Hepatocyte (in vitro differentiated cells): Measurements from ENCODE around the gene ADGRL3. TPM values are rescaled to one million over a fixed set of nuclear protein-coding genes. Genes with fewer than 3 reads are reported as not detected.

Experiments
- DNase-seq: peaks from one replicate; pipeline ENCODE4 v3.0.0-alpha.2; 2016; ENCODE audit warnings: low spot score
- H2AFZ ChIP-seq: fragments of 200-600 bp; sonication (generic); 2 replicates; pipeline ENCODE4 v1.6.0; 2016; ENCODE audit warnings: antibody characterized with exemption, mild to moderate bottlenecking
- H3K27ac ChIP-seq: fragments of 200-600 bp; sonication (generic); 2 replicates; pipeline ENCODE4 v1.5.1; 2016; ENCODE audit warnings: mild to moderate bottlenecking
- H3K27me3 ChIP-seq: fragments of 200-600 bp; sonication (generic); 2 replicates; pipeline ENCODE4 v1.6.1; 2016
- H3K36me3 ChIP-seq: fragments of 200-600 bp; sonication (generic); replicated peaks from 2 replicates; pipeline ENCODE4 v1.5.1; 2016; ENCODE audit warnings: low read depth; ENCODE audit not compliant: insufficient read depth
- H3K4me1 ChIP-seq: fragments of 200-600 bp; sonication (generic); 2 replicates; pipeline ENCODE4 v1.5.1; 2016; ENCODE audit warnings: mild to moderate bottlenecking, moderate library complexity; ENCODE audit not compliant: insufficient read depth
- H3K4me2 ChIP-seq: fragments of 200-600 bp; sonication (generic); 2 replicates; pipeline ENCODE4 v1.6.0; 2016
- H3K4me3 ChIP-seq: fragments of 200-600 bp; sonication (generic); 2 replicates; pipeline ENCODE4 v1.5.1; 2016; ENCODE audit warnings: mild to moderate bottlenecking
- H3K79me2 ChIP-seq: fragments of 200-600 bp; sonication (generic); 2 replicates; pipeline ENCODE4 v1.6.0; 2017; ENCODE audit warnings: mild to moderate bottlenecking
- H3K9me2 ChIP-seq: fragments of 200-600 bp; sonication (generic); replicated peaks from 2 replicates; pipeline ENCODE4 v1.6.0; 2017; ENCODE audit warnings: mild to moderate bottlenecking; ENCODE audit not compliant: insufficient read depth
- H3K9me3 ChIP-seq: fragments of 200-600 bp; sonication (generic); 2 replicates; pipeline ENCODE4 v1.5.1; 2016; ENCODE audit warnings: low read depth, mild to moderate bottlenecking
- H4K20me1 ChIP-seq: fragments of 200-600 bp; sonication (generic); 2 replicates; pipeline ENCODE4 v1.6.0; 2016; ENCODE audit warnings: mild to moderate bottlenecking; ENCODE audit not compliant: insufficient read depth, poor library complexity, severe bottlenecking
- CTCF ChIP-seq: fragments of 200-600 bp; sonication (generic); IDR thresholded peaks from 2 replicates; pipeline ENCODE4 v1.5.1; 2016; ENCODE audit warnings: antibody characterized with exemption, mild to moderate bottlenecking; ENCODE audit not compliant: poor library complexity
- EZH2 ChIP-seq: fragments of 200-600 bp; sonication (generic); IDR thresholded peaks from 2 replicates; pipeline ENCODE4 v1.6.1; 2016; ENCODE audit warnings: antibody characterized with exemption, mild to moderate bottlenecking, borderline replicate concordance
- EZH2phosphoT487 ChIP-seq: fragments of 200-600 bp; sonication (generic); IDR thresholded peaks from one replicate; pipeline ENCODE4 v1.6.1; 2018; ENCODE audit warnings: antibody characterized with exemption, mild to moderate bottlenecking, low read depth, moderate library complexity; ENCODE audit not compliant: unreplicated experiment, severe bottlenecking
- WGBS: methylation state at CpG from one replicate; pipeline ENCODE4 v1.1.6; 2016; ENCODE audit warnings: low lambda C conversion rate; ENCODE audit errors: missing lambda C conversion rate; 5-methylcytosine and 5-hydroxymethylcytosine counted together
- polyA plus RNA-seq: library from polyadenylated mRNA; unstranded; fragments of >200 nt; fragmentation: Nextera tagmentation; extraction: Ambion mirVana; gene quantifications from 2 replicates; pipeline ENCODE4 v1.2.1, GENCODE V29; 2016
- total RNA-seq: library from RNA; depleted of rRNA; stranded (reverse); fragments of >200 nt; gene quantifications from 2 replicates; pipeline ENCODE4 v1.2.3, GENCODE V29; 2014

Gene ADGRL3
- total and polyA plus RNA-seq, 2 experiments from 2014 or later: 4.4 to 21.2 TPM

- Histone ChIP-seq H2AFZ (no peak overlapping the region), H3K4me3 (no peak overlapping the region), H4K20me1 (no peaks in the 10 kb centered on the region), H3K36me3 (no peaks in the 10 kb centered on the region), H3K79me2 (no peaks in the 10 kb centered on the region), H3K4me1 (peaks cover 17% of the 10 kb centered on the region), H3K27me3 (no peaks in the 10 kb centered on the region), H3K4me2 (no peak overlapping the region), H3K9me2 (no peaks in the 10 kb centered on the region), H3K27ac (no peak overlapping the region), H3K9me3 (no peaks in the 10 kb centered on the region)
- DNase-seq: no peak
- TF ChIP-seq EZH2 (no peak), CTCF (no peak), EZH2phosphoT487 (no peak)
- 94% methylated on average over 1 of the region's 1 CpG for WGBS
Measured at GRCh38 chr4:61447918-61448317, 247.8 kb downstream of the ADGRL3 start.

- Histone ChIP-seq H3K4me2 (no peak overlapping the region), H3K27ac (no peak overlapping the region), H3K9me3 (no peaks in the 10 kb centered on the region), H3K4me3 (no peak overlapping the region), H2AFZ (no peak overlapping the region), H3K79me2 (no peaks in the 10 kb centered on the region), H3K27me3 (no peaks in the 10 kb centered on the region), H3K4me1 (no peaks in the 10 kb centered on the region), H4K20me1 (no peaks in the 10 kb centered on the region), H3K9me2 (no peaks in the 10 kb centered on the region), H3K36me3 (no peaks in the 10 kb centered on the region)
- no peak for TF ChIP-seq EZH2
- TF ChIP-seq CTCF: no peak
- TF ChIP-seq EZH2phosphoT487: no peak
- DNase-seq: no peak
- WGBS: 70% methylated on average over 3 of the region's 3 CpGs
Measured at GRCh38 chr4:61451935-61452334, 251.8 kb downstream of the ADGRL3 start.

GRCh38 chr4:61461956-61462355 lies 261.8 kb downstream of the ADGRL3 start:
- TF ChIP-seq EZH2phosphoT487: no peak
- no peak for TF ChIP-seq CTCF
- no peak for TF ChIP-seq EZH2
- H3K36me3 ChIP-seq: no peaks in the 10 kb centered on the region
- peak overlapping the region; percentile 22 for H3K27ac ChIP-seq
- no peaks in the 10 kb centered on the region for H3K79me2 ChIP-seq
- H3K27me3 ChIP-seq: no peaks in the 10 kb centered on the region
- no peak overlapping the region for H3K4me2 ChIP-seq
- no peak overlapping the region for H3K4me3 ChIP-seq
- H3K4me1 ChIP-seq: no peaks in the 10 kb centered on the region
- DNase-seq: no peak
- no peaks in the 10 kb centered on the region for H4K20me1 ChIP-seq
- H3K9me2 ChIP-seq: no peaks in the 10 kb centered on the region
- no peak overlapping the region for H2AFZ ChIP-seq
- no peaks in the 10 kb centered on the region for H3K9me3 ChIP-seq
- WGBS: 73% methylated on average over 1 of the region's 1 CpG
